ENCODE data around the gene RPIA. TPM values are rescaled to one million over a fixed set of nuclear protein-coding genes. Genes with fewer than 3 reads are reported as not detected.
"Not testable (repeated sequence)": the region's sequence is repeated elsewhere in the genome, so short reads cannot be mapped to it uniquely, and the experiment has no call there.

The RPIA gene
- 29.0 TPM for polyA plus RNA-seq (2013)

GRCh38 chr2:88691339-88692183, at the start of gene RPIA:
TSS of gene RPIA (plus strand) at chr2:88691673. CDS start at chr2:88691699, 26 bp downstream.
- no peaks in the 10 kb centered on the region for H3K27me3 ChIP-seq (replicated peaks in 2 of 5; ENCODE audit: control insufficient read depth in 4 of 5, insufficient read depth in 5 of 5, low read length in 4 of 5)
- DNase-seq: peak; percentile 99 to 100 (median 99)
- peaks cover 0 to 2% (median 0%) of the 10 kb centered on the region in 4 experiments for H3K36me3 ChIP-seq (ENCODE audit: control insufficient read depth in 4 of 4, insufficient read depth in 4 of 4, low read length in 3 of 4)
- peaks cover 12 to 24% (median 20%) of the 10 kb centered on the region in 4 experiments for H3K4me1 ChIP-seq (ENCODE audit: control extremely low read depth in 1 of 4, control insufficient read depth in 4 of 4, insufficient read depth in 4 of 4, low read length in 3 of 4)
- ChIA-PET POLR2A (interaction anchor here (0.6 to 1.0 kb wide), 3 partner anchors 44 to 637 kb away, joined by 3 to 6 read pairs (median 3); no protein-coding TSS in a partner anchor), CTCF (interaction anchor here (0.6 to 3.5 kb wide), 9 partner anchors 10 to 108 kb away, joined by 3 to 19 read pairs (median 5); no protein-coding TSS in a partner anchor)
- no peaks in the 10 kb centered on the region for H3K9me3 ChIP-seq (ENCODE audit: control extremely low read depth in 1 of 5, control insufficient read depth in 4 of 5, insufficient read depth in 2 of 5, low read depth in 1 of 5, low read length in 4 of 5)
- peak within 1 kb of the TSS; percentile 62 to 81 for H3K27ac ChIP-seq (ENCODE audit: insufficient read depth in 1 of 2, low read depth in 1 of 2, low read length in 2 of 2, poor library complexity in 1 of 2, severe bottlenecking in 2 of 2)
- WGBS (ENCODE audit: insufficient coverage): under 1% methylated on average over 63 of the region's 71 CpGs
- H3K4me3 ChIP-seq (ENCODE audit: control insufficient read depth in 1 of 7, extremely low read depth in 1 of 7, insufficient read depth in 4 of 7, low read depth in 2 of 7, low read length in 6 of 7): peak within 1 kb of the TSS; percentile 73 to 98 (median 86)

- WGBS (ENCODE audit: insufficient coverage): 100% methylated on average over 1 of the region's 3 CpGs
- no peaks in the 10 kb centered on the region for H3K27me3 ChIP-seq (replicated peaks in 2 of 5; ENCODE audit: control insufficient read depth in 4 of 5, insufficient read depth in 5 of 5, low read length in 4 of 5)
- H3K9me3 ChIP-seq (ENCODE audit: control extremely low read depth in 1 of 5, control insufficient read depth in 4 of 5, insufficient read depth in 2 of 5, low read depth in 1 of 5, low read length in 4 of 5): peaks cover 0 to 22% (median 3%) of the 10 kb centered on the region in 5 experiments
- CTCF ChIA-PET: no interaction called here
- H3K27ac ChIP-seq (ENCODE audit: insufficient read depth in 1 of 2, low read depth in 1 of 2, low read length in 2 of 2, poor library complexity in 1 of 2, severe bottlenecking in 2 of 2): no peak overlapping the region
- H3K4me1 ChIP-seq (ENCODE audit: control extremely low read depth in 1 of 4, control insufficient read depth in 4 of 4, insufficient read depth in 4 of 4, low read length in 3 of 4): peaks cover 0 to 3% (median 0%) of the 10 kb centered on the region in 4 experiments
- no peak for DNase-seq
- H3K36me3 ChIP-seq (ENCODE audit: control insufficient read depth in 4 of 4, insufficient read depth in 4 of 4, low read length in 3 of 4): no peaks in the 10 kb centered on the region
- POLR2A ChIA-PET: no interaction called here
- no peak overlapping the region for H3K4me3 ChIP-seq (ENCODE audit: control insufficient read depth in 1 of 7, extremely low read depth in 1 of 7, insufficient read depth in 4 of 7, low read depth in 2 of 7, low read length in 6 of 7)
These were observed 49.2 kb upstream of the RPIA start for GRCh38 chr2:88642278-88642677.

GRCh38 chr2:88645291-88645882, 46.1 kb upstream of the RPIA start:
- H3K9me3 ChIP-seq (ENCODE audit: control extremely low read depth in 1 of 5, control insufficient read depth in 4 of 5, insufficient read depth in 2 of 5, low read depth in 1 of 5, low read length in 4 of 5); DNase-seq; H3K27me3 ChIP-seq (replicated peaks in 2 of 5; ENCODE audit: control insufficient read depth in 4 of 5, insufficient read depth in 5 of 5, low read length in 4 of 5); H3K36me3 ChIP-seq (ENCODE audit: control insufficient read depth in 4 of 4, insufficient read depth in 4 of 4, low read length in 3 of 4); H3K4me3 ChIP-seq (ENCODE audit: control insufficient read depth in 1 of 7, extremely low read depth in 1 of 7, insufficient read depth in 4 of 7, low read depth in 2 of 7, low read length in 6 of 7); POLR2A ChIA-PET; H3K27ac ChIP-seq (ENCODE audit: insufficient read depth in 1 of 2, low read depth in 1 of 2, low read length in 2 of 2, poor library complexity in 1 of 2, severe bottlenecking in 2 of 2); H3K4me1 ChIP-seq (ENCODE audit: control extremely low read depth in 1 of 4, control insufficient read depth in 4 of 4, insufficient read depth in 4 of 4, low read length in 3 of 4): not testable (repeated sequence)
- no CpG with 5 or more reads among the region's 2 CpGs for WGBS (ENCODE audit: insufficient coverage)
- CTCF ChIA-PET: interaction anchor here (1.2 to 1.8 kb wide), 2 partner anchors 14 kb away, joined by 3 to 7 read pairs; no protein-coding TSS in a partner anchor

GRCh38 chr2:88651646-88652045, 39.8 kb upstream of the RPIA start:
- POLR2A ChIA-PET: no interaction called here
- no peak overlapping the region for H3K27ac ChIP-seq (ENCODE audit: insufficient read depth in 1 of 2, low read depth in 1 of 2, low read length in 2 of 2, poor library complexity in 1 of 2, severe bottlenecking in 2 of 2)
- 89% methylated on average over 1 of the region's 1 CpG for WGBS (ENCODE audit: insufficient coverage)
- DNase-seq: no peak
- H3K27me3 ChIP-seq (replicated peaks in 2 of 5; ENCODE audit: control insufficient read depth in 4 of 5, insufficient read depth in 5 of 5, low read length in 4 of 5): no peaks in the 10 kb centered on the region
- H3K36me3 ChIP-seq (ENCODE audit: control insufficient read depth in 4 of 4, insufficient read depth in 4 of 4, low read length in 3 of 4): no peaks in the 10 kb centered on the region
- H3K9me3 ChIP-seq (ENCODE audit: control extremely low read depth in 1 of 5, control insufficient read depth in 4 of 5, insufficient read depth in 2 of 5, low read depth in 1 of 5, low read length in 4 of 5): no peaks in the 10 kb centered on the region
- CTCF ChIA-PET: interaction anchor here (1.5 to 1.9 kb wide), 3 partner anchors 16 to 19 kb away, joined by 3 to 9 read pairs (median 4); no protein-coding TSS in a partner anchor
- no peaks in the 10 kb centered on the region for H3K4me1 ChIP-seq (ENCODE audit: control extremely low read depth in 1 of 4, control insufficient read depth in 4 of 4, insufficient read depth in 4 of 4, low read length in 3 of 4)
- H3K4me3 ChIP-seq (ENCODE audit: control insufficient read depth in 1 of 7, extremely low read depth in 1 of 7, insufficient read depth in 4 of 7, low read depth in 2 of 7, low read length in 6 of 7): no peak overlapping the region

GRCh38 chr2:88654714-88655113, 36.8 kb upstream of the RPIA start:
- CTCF ChIA-PET: interaction anchor here (1.3 kb wide), 1 partner anchor 71 kb away, joined by 3 read pairs; no protein-coding TSS in a partner anchor
- WGBS (ENCODE audit: insufficient coverage): 100% methylated on average over 1 of the region's 2 CpGs

GRCh38 chr2:88656690-88657089, 34.8 kb upstream of the RPIA start:
- H3K36me3 ChIP-seq (ENCODE audit: control insufficient read depth in 4 of 4, insufficient read depth in 4 of 4, low read length in 3 of 4): no peaks in the 10 kb centered on the region
- POLR2A ChIA-PET: no interaction called here
- CTCF ChIA-PET: interaction anchor here (1.1 to 3.9 kb wide), 4 partner anchors 13 to 66 kb away, joined by 3 to 16 read pairs (median 4); no protein-coding TSS in a partner anchor
- H3K27ac ChIP-seq (ENCODE audit: insufficient read depth in 1 of 2, low read depth in 1 of 2, low read length in 2 of 2, poor library complexity in 1 of 2, severe bottlenecking in 2 of 2): no peak overlapping the region
- no peaks in the 10 kb centered on the region for H3K4me1 ChIP-seq (ENCODE audit: control extremely low read depth in 1 of 4, control insufficient read depth in 4 of 4, insufficient read depth in 4 of 4, low read length in 3 of 4)
- H3K4me3 ChIP-seq (ENCODE audit: control insufficient read depth in 1 of 7, extremely low read depth in 1 of 7, insufficient read depth in 4 of 7, low read depth in 2 of 7, low read length in 6 of 7): no peak overlapping the region
- no peaks in the 10 kb centered on the region for H3K9me3 ChIP-seq (ENCODE audit: control extremely low read depth in 1 of 5, control insufficient read depth in 4 of 5, insufficient read depth in 2 of 5, low read depth in 1 of 5, low read length in 4 of 5)
- H3K27me3 ChIP-seq (replicated peaks in 2 of 5; ENCODE audit: control insufficient read depth in 4 of 5, insufficient read depth in 5 of 5, low read length in 4 of 5): no peaks in the 10 kb centered on the region
- no peak for DNase-seq
- WGBS (ENCODE audit: insufficient coverage): no CpG with 5 or more reads among the region's 3 CpGs

More at GRCh38 chr2:88654714-88655113, 36.8 kb upstream of the RPIA start:
- H3K4me3 ChIP-seq (ENCODE audit: control insufficient read depth in 1 of 7, extremely low read depth in 1 of 7, insufficient read depth in 4 of 7, low read depth in 2 of 7, low read length in 6 of 7): no peak overlapping the region
- H3K27ac ChIP-seq (ENCODE audit: insufficient read depth in 1 of 2, low read depth in 1 of 2, low read length in 2 of 2, poor library complexity in 1 of 2, severe bottlenecking in 2 of 2): no peak overlapping the region
- POLR2A ChIA-PET: no interaction called here
- no peaks in the 10 kb centered on the region for H3K9me3 ChIP-seq (ENCODE audit: control extremely low read depth in 1 of 5, control insufficient read depth in 4 of 5, insufficient read depth in 2 of 5, low read depth in 1 of 5, low read length in 4 of 5)
- H3K36me3 ChIP-seq (ENCODE audit: control insufficient read depth in 4 of 4, insufficient read depth in 4 of 4, low read length in 3 of 4): no peaks in the 10 kb centered on the region
- no peak for DNase-seq
- no peaks in the 10 kb centered on the region for H3K4me1 ChIP-seq (ENCODE audit: control extremely low read depth in 1 of 4, control insufficient read depth in 4 of 4, insufficient read depth in 4 of 4, low read length in 3 of 4)
- H3K27me3 ChIP-seq (replicated peaks in 2 of 5; ENCODE audit: control insufficient read depth in 4 of 5, insufficient read depth in 5 of 5, low read length in 4 of 5): no peaks in the 10 kb centered on the region

Measured in common myeloid progenitor, CD34-positive (primary cell).